CD4-positive, alpha-beta T cell (primary cell): ENCODE results near the gene CMKLR1. TPM values are rescaled to one million over a fixed set of nuclear protein-coding genes. Genes with fewer than 3 reads are reported as not detected.

ENCODE experiments used
- ATAC-seq: fragments of 200-7000 bp; cut with Tn5 transposase; one replicate; pipeline ENCODE4 v1.10.0; 2022; ENCODE audit warnings: mild to moderate bottlenecking; ENCODE audit not compliant: poor library complexity
- CTCF ChIA-PET: fragments of 350-600 bp; sonication (Branson Sonifier 250); formaldehyde crosslinking; loops from one replicate; lab custom pipeline; 2021; ENCODE audit warnings: antibody characterized with exemption, inconsistent platforms; lab: Charles Lee
- POLR2A ChIA-PET: fragments of 350-600 bp; sonication (Branson Sonifier 250); formaldehyde crosslinking; loops from one replicate; lab custom pipeline; 2021; ENCODE audit warnings: antibody characterized with exemption, inconsistent platforms; lab: Charles Lee
- DNase-seq, 14 experiments: peaks; one replicate each; pipeline ENCODE4 v3.0.0-alpha.2; 2013 to 2020; ENCODE audit warnings: mixed read lengths in 2 of 14
- H3K27ac ChIP-seq, 2 donors: one replicate each; pipeline versions ENCODE4 v1.5.1 to v1.7.0; 2013; ENCODE audit warnings: low read length in 2 of 2, low read depth in 1 of 2, mild to moderate bottlenecking in 1 of 2
- H3K27me3 ChIP-seq, 2 experiments: 1 replicate in 1 of 2; 2 replicates in 1 of 2; pipeline versions ENCODE4 v1.6.1 to v1.7.0; 2013; ENCODE audit warnings: low read length in 2 of 2, control low read depth in 1 of 2, mild to moderate bottlenecking in 1 of 2, moderate library complexity in 1 of 2; ENCODE audit not compliant: insufficient read depth in 2 of 2, control insufficient read depth in 1 of 2
- H3K36me3 ChIP-seq: one replicate; pipeline ENCODE4 v1.6.1; 2013; ENCODE audit warnings: low read length, control low read depth; ENCODE audit not compliant: insufficient read depth
- H3K4me1 ChIP-seq: one replicate; pipeline ENCODE4 v1.6.1; 2013; ENCODE audit warnings: low read length, control low read depth; ENCODE audit not compliant: insufficient read depth
- H3K4me3 ChIP-seq: one replicate; pipeline ENCODE4 v1.5.1; 2013; ENCODE audit warnings: mild to moderate bottlenecking, low read length, moderate library complexity
- H3K9me3 ChIP-seq, 2 experiments: 1 replicate in 1 of 2; 2 replicates in 1 of 2; pipeline versions ENCODE4 v1.6.1 to v1.7.0; 2013; ENCODE audit warnings: low read length in 2 of 2, mild to moderate bottlenecking in 2 of 2, control low read depth in 1 of 2, moderate library complexity in 1 of 2; ENCODE audit not compliant: control insufficient read depth in 1 of 2, insufficient read depth in 1 of 2
- H3K27ac Mint-ChIP-seq: one replicate; pipeline ENCODE4 v1.8.0; 2020; ENCODE audit warnings: mixed read lengths
- H3K27me3 Mint-ChIP-seq: one replicate; pipeline ENCODE4 v1.8.0; 2021; ENCODE audit warnings: mixed read lengths
- H3K36me3 Mint-ChIP-seq: one replicate; pipeline ENCODE4 v1.8.0; 2021; ENCODE audit warnings: low read depth, mixed read lengths
- H3K4me1 Mint-ChIP-seq: one replicate; pipeline ENCODE4 v1.8.0; 2021; ENCODE audit warnings: low read depth, mixed read lengths
- H3K4me3 Mint-ChIP-seq: one replicate; pipeline ENCODE4 v1.8.0; 2020; ENCODE audit warnings: mild to moderate bottlenecking, mixed read lengths
- H3K9me3 Mint-ChIP-seq: one replicate; pipeline ENCODE4 v1.8.0; 2020; ENCODE audit warnings: mixed read lengths
- intact Hi-C, 2 experiments: fragments of 100-400 bp; cut with DNase I in 1 of 2; cut with micrococcal nuclease in 1 of 2; formaldehyde crosslinking; loops; one replicate each; pipeline versions ENCODE4 v1.15.1 to v1.9.0; 2023 to 2025; cut with DNase I, micrococcal nuclease
- total RNA-seq, 174 experiments: library from RNA in 2 of 174; stranded (reverse) in 2 of 174; gene quantifications; one replicate each; pipeline ENCODE4 v1.2.3 and lab custom pipeline; 2021 to 2026
- TF ChIP-seq, protein P1 (sequence below): fragments of 200-600 bp; IDR thresholded peaks from one replicate; pipeline ENCODE4 v1.8.0; 2022; ENCODE audit warnings: antibody characterized with exemption, mild to moderate bottlenecking

Gene CMKLR1
- total RNA-seq, 2 experiments from 2014 or later: not detected

DNA sequence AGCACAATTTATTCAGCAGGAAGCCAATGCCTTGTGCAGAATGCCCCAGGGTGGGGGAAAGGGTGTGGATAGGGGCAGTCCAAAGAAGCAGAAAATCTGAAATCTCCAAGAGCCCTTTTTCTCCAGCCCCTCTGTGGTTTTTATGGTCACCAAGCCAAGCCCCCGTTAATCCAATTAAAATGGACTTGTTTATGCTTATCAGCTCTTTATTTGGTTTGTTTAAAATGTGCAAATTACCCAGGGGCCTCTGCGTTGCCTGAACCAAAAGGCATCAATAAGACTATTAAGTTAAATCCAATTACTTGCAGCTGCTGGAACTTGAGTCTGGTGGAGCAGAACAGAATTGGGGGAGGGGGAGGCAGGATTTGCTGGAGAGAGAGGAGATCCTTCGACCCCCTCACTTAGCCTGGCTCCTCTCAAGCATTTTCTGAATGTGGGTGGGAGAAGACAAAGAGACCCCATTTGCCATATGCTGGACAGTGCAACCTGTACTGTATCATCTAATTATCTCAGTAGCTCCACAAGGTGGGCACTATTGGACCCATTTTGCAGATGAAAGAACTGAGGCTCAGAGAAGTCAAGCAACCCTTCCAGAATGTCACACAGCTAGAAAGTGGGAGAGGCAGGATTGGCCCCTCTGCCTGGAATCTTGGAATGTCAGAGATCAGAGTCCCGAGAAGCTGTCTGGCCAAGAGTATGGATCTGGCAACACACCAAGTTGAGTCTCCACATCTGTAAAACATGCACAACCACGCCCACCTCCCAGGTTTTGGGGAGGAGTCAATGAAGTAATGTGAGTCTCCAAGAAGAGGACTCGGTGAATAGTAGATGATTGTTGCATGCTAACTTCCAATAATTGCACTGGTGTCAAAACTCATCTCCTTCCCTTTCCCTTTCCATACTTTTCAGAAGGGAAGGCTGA lies 66.9 kb downstream of the CMKLR1 start:
- H3K9me3 Mint-ChIP-seq: no peaks in the 10 kb centered on the region

DNA sequence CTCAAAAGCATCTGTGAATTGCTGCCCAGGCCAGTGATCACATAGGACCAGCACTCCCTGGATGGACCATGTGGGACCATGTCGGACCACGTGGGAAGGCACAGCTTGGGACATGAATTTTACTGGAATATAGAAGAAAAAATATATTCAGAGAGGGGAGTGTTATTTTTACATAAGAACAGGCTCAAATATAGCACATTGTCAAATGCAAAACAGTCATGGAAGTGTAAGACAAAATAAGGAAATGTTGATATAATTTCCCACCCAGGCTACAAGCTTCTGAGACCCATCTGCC lies 68.3 kb downstream of the CMKLR1 start:
- Mint-ChIP-seq H3K36me3 (no peaks in the 10 kb centered on the region), H3K4me3 (no peak overlapping the region), H3K27me3 (peaks cover 11% of the 10 kb centered on the region), H3K4me1 (no peaks in the 10 kb centered on the region), H3K9me3 (no peaks in the 10 kb centered on the region), H3K27ac (no peak overlapping the region)
- TF ChIP-seq, protein P1, sequence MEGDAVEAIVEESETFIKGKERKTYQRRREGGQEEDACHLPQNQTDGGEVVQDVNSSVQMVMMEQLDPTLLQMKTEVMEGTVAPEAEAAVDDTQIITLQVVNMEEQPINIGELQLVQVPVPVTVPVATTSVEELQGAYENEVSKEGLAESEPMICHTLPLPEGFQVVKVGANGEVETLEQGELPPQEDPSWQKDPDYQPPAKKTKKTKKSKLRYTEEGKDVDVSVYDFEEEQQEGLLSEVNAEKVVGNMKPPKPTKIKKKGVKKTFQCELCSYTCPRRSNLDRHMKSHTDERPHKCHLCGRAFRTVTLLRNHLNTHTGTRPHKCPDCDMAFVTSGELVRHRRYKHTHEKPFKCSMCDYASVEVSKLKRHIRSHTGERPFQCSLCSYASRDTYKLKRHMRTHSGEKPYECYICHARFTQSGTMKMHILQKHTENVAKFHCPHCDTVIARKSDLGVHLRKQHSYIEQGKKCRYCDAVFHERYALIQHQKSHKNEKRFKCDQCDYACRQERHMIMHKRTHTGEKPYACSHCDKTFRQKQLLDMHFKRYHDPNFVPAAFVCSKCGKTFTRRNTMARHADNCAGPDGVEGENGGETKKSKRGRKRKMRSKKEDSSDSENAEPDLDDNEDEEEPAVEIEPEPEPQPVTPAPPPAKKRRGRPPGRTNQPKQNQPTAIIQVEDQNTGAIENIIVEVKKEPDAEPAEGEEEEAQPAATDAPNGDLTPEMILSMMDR: no peak
- no peak for ATAC-seq
- H3K9me3 ChIP-seq: no peaks in the 10 kb centered on the region
- H3K36me3 ChIP-seq: no peaks in the 10 kb centered on the region
- DNase-seq: no peak
- H3K27me3 ChIP-seq: peaks cover 2% of the 10 kb centered on the region in 2 experiments
- intact Hi-C loops: no loop called here
- ChIA-PET CTCF (no interaction called here), POLR2A (no interaction called here)
- H3K4me3 ChIP-seq: no peak overlapping the region
- no peak overlapping the region for H3K27ac ChIP-seq
- no peaks in the 10 kb centered on the region for H3K4me1 ChIP-seq

More for the DNA sequence above, 66.9 kb downstream of the CMKLR1 start:
- Histone ChIP-seq H3K27me3 (peaks cover 0 to 2% of the 10 kb centered on the region in 2 experiments), H3K36me3 (no peaks in the 10 kb centered on the region), H3K4me1 (no peaks in the 10 kb centered on the region), H3K9me3 (no peaks in the 10 kb centered on the region), H3K4me3 (no peak overlapping the region), H3K27ac (no peak overlapping the region)
- Mint-ChIP-seq H3K36me3 (no peaks in the 10 kb centered on the region), H3K27me3 (peaks cover 11% of the 10 kb centered on the region), H3K27ac (no peak overlapping the region), H3K4me1 (no peaks in the 10 kb centered on the region), H3K4me3 (no peak overlapping the region)
- TF ChIP-seq, protein P1: no peak
- intact Hi-C loops: no loop called here
- ChIA-PET POLR2A (no interaction called here), CTCF (no interaction called here)
- DNase-seq (no peak), ATAC-seq (no peak)

DNA sequence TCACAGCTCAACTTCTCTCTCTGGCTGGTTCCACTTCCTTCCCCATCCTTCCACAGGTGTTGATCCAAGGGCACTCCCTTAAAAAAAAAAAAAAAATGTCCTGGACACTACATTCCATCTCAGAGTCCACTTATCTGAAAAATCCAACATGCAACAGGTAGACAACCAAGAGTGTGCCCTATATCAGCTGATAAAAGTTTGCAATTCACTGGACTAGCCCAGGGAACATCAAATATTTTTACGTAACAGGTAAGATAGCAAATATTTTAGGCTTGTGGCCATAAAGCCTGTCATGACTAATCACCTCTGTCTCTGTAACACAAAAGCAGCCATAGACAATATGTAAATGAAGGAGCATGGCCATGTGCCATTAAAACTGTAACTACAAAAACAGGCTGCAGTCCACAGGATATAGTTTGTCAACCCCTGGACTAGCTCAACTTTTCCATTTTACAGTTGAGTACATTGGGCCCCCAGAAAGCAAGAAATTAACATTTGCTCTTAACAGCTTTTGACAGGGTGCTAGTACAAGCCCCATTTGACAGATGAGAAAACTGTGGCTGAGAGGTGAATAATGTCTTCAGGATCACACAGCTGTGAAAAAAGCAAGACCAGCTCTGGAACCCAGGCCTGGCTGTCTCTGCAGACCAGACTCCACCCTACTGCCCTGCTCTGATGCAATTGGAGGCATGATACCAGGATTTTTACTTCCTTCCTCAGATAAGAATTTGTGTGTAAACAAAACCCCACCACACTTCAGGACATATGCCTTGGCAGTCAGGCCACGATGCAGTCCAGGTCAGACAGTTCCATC lies 68.9 kb downstream of the CMKLR1 start:
- ChIA-PET POLR2A (no interaction called here), CTCF (no interaction called here)
- Mint-ChIP-seq H3K4me1 (no peaks in the 10 kb centered on the region), H3K27ac (no peak overlapping the region), H3K36me3 (no peaks in the 10 kb centered on the region), H3K27me3 (peaks cover 11% of the 10 kb centered on the region), H3K4me3 (no peak overlapping the region), H3K9me3 (no peaks in the 10 kb centered on the region)
- TF ChIP-seq, protein P1: no peak
- ATAC-seq (no peak), DNase-seq (no peak)
- no peaks in the 10 kb centered on the region for H3K4me1 ChIP-seq
- H3K27me3 ChIP-seq: peaks cover 2% of the 10 kb centered on the region in 2 experiments
- H3K27ac ChIP-seq: no peak overlapping the region
- no peak overlapping the region for H3K4me3 ChIP-seq
- intact Hi-C loops: no loop called here
- no peaks in the 10 kb centered on the region for H3K36me3 ChIP-seq
- no peaks in the 10 kb centered on the region for H3K9me3 ChIP-seq
